HuH-7.5 (cell line): ENCODE results near the gene ATOH8.
"Not testable (repeated sequence)": the region's sequence is repeated elsewhere in the genome, so short reads cannot be mapped to it uniquely, and the experiment has no call there.

Source experiments
- DNase-seq: peaks from one replicate; pipeline ENCODE4 v3.0.0; 2011; ENCODE audit warnings: low spot score

The ATOH8 gene

GRCh38 chr2:85828725-85829124, 74.9 kb downstream of the ATOH8 start:
- DNase-seq = no peak

- not testable (repeated sequence) for DNase-seq
Observed at GRCh38 chr2:85829394-85829793, 75.6 kb downstream of the ATOH8 start.

- no peak for DNase-seq
Observed at GRCh38 chr2:85830645-85831044, 76.9 kb downstream of the ATOH8 start.

- DNase-seq = no peak
Observed at GRCh38 chr2:85831735-85832134, 77.9 kb downstream of the ATOH8 start.

- no peak for DNase-seq
Observed at GRCh38 chr2:85834466-85834865, 80.7 kb downstream of the ATOH8 start.
